ENCODE measurements around the gene BYSL. TPM values are rescaled to one million over a fixed set of nuclear protein-coding genes. Genes with fewer than 3 reads are reported as not detected.

The BYSL gene
- total RNA-seq, 1 experiment from 2014 or later, result 89.7 TPM

GRCh38 chr6:41960028-41960427 is 38.7 kb downstream of the BYSL start:
- H3K4me1 ChIP-seq (ENCODE audit: insufficient read depth, low read length, poor library complexity, severe bottlenecking), result no peaks in the 10 kb centered on the region
- intact Hi-C loops (cut with micrococcal nuclease; ENCODE audit: unreplicated experiment), result no loop called here

GRCh38 chr6:41963371-41963770 is 42.1 kb downstream of the BYSL start:
- ChIA-PET CTCF (no interaction called here), POLR2A (ENCODE audit: low non-redundant PET) (interaction anchor here (0.6 kb wide), 1 partner anchor 28 kb away, joined by 3 read pairs; no protein-coding TSS in a partner anchor)
- DNase-seq (ENCODE audit: low spot score), result no peak
- Histone ChIP-seq H3K27ac (ENCODE audit: low read depth, low read length, poor library complexity, severe bottlenecking) (no peak overlapping the region), H3K4me3 (ENCODE audit: low read depth, low read length, poor library complexity, severe bottlenecking) (no peak overlapping the region), H3K36me3 (ENCODE audit: insufficient read depth, low read length, poor library complexity, severe bottlenecking) (no peaks in the 10 kb centered on the region), H3K9me3 (ENCODE audit: low read depth, low read length, poor library complexity, severe bottlenecking) (no peaks in the 10 kb centered on the region), H3K4me1 (ENCODE audit: insufficient read depth, low read length, poor library complexity, severe bottlenecking) (no peaks in the 10 kb centered on the region), H3K27me3 (replicated peaks; ENCODE audit: insufficient read depth, low read depth, low read length, poor library complexity) (no peaks in the 10 kb centered on the region)
- TF ChIP-seq EZH2 (IDR thresholded peaks at IDR 0.05; ENCODE audit: borderline replicate concordance, low read depth, low read length, poor library complexity, severe bottlenecking) (no peak), CTCF (conservative IDR thresholded peaks at IDR 0.05; ENCODE audit: low read depth, low read length) (no peak)
- intact Hi-C loops (cut with micrococcal nuclease; ENCODE audit: unreplicated experiment), result no loop called here
- BruUV-seq (replicated peaks), result no TSS peak

More at GRCh38 chr6:41960028-41960427, 38.7 kb downstream of the BYSL start:
- ChIA-PET CTCF (no interaction called here), POLR2A (ENCODE audit: low non-redundant PET) (no interaction called here)
- no peak overlapping the region for H3K4me3 ChIP-seq (ENCODE audit: low read depth, low read length, poor library complexity, severe bottlenecking)
- TF ChIP-seq EZH2 (IDR thresholded peaks at IDR 0.05; ENCODE audit: borderline replicate concordance, low read depth, low read length, poor library complexity, severe bottlenecking) (no peak), CTCF (conservative IDR thresholded peaks at IDR 0.05; ENCODE audit: low read depth, low read length) (no peak)
- no peak for DNase-seq (ENCODE audit: low spot score)
- H3K36me3 ChIP-seq (ENCODE audit: insufficient read depth, low read length, poor library complexity, severe bottlenecking), result no peaks in the 10 kb centered on the region
- no peak overlapping the region for H3K27ac ChIP-seq (ENCODE audit: low read depth, low read length, poor library complexity, severe bottlenecking)
- no peaks in the 10 kb centered on the region for H3K27me3 ChIP-seq (replicated peaks; ENCODE audit: insufficient read depth, low read depth, low read length, poor library complexity)
- BruUV-seq (replicated peaks), result no TSS peak
- H3K9me3 ChIP-seq (ENCODE audit: low read depth, low read length, poor library complexity, severe bottlenecking), result no peaks in the 10 kb centered on the region

- Histone ChIP-seq H3K4me3 (ENCODE audit: low read depth, low read length, poor library complexity, severe bottlenecking) (no peak overlapping the region), H3K9me3 (ENCODE audit: low read depth, low read length, poor library complexity, severe bottlenecking) (no peaks in the 10 kb centered on the region), H3K27ac (ENCODE audit: low read depth, low read length, poor library complexity, severe bottlenecking) (no peak overlapping the region), H3K4me1 (ENCODE audit: insufficient read depth, low read length, poor library complexity, severe bottlenecking) (no peaks in the 10 kb centered on the region), H3K27me3 (replicated peaks; ENCODE audit: insufficient read depth, low read depth, low read length, poor library complexity) (no peaks in the 10 kb centered on the region), H3K36me3 (ENCODE audit: insufficient read depth, low read length, poor library complexity, severe bottlenecking) (no peaks in the 10 kb centered on the region)
- TF ChIP-seq EZH2 (IDR thresholded peaks at IDR 0.05; ENCODE audit: borderline replicate concordance, low read depth, low read length, poor library complexity, severe bottlenecking) (no peak), CTCF (conservative IDR thresholded peaks at IDR 0.05; ENCODE audit: low read depth, low read length) (no peak)
- ChIA-PET CTCF (no interaction called here), POLR2A (ENCODE audit: low non-redundant PET) (no interaction called here)
- intact Hi-C loops (cut with micrococcal nuclease; ENCODE audit: unreplicated experiment), result no loop called here
- BruUV-seq (replicated peaks), result no TSS peak
- DNase-seq (ENCODE audit: low spot score), result no peak
Measured at GRCh38 chr6:41964201-41964887, 43.0 kb downstream of the BYSL start.

All from A673 (cell line).